ENCODE measurements around the gene ENOX1. TPM values are rescaled to one million over a fixed set of nuclear protein-coding genes. Genes with fewer than 3 reads are reported as not detected.

Gene ENOX1
- total and polyA plus RNA-seq, 9 of the 15 experiments (the other 6 are each of a cell fraction or from before 2014, with no cell fraction given), result not detected

GRCh38 chr13:43512221-43512620, 274.6 kb downstream of the ENOX1 start:
- WGBS (ENCODE audit: insufficient coverage, low coverage, missing lambda C conversion rate), result 0% methylated on average over 2 of the region's 2 CpGs
- H3K4me2 ChIP-seq (ENCODE audit: insufficient read depth, low read length), result no peak overlapping the region
- no peaks in the 10 kb centered on the region for H3K27me3 ChIP-seq (ENCODE audit: control insufficient read depth in 2 of 2, insufficient read depth in 2 of 2, low read length in 2 of 2)
- ATAC-seq (no peak), FAIRE-seq (no peak), DNase-seq (ENCODE audit: extremely low read depth in 1 of 4, low spot score in 3 of 4) (no peak)
- no peaks in the 10 kb centered on the region for H3K4me1 ChIP-seq (replicated peaks in 1 of 2; ENCODE audit: control insufficient read depth in 2 of 2, insufficient read depth in 2 of 2, low read length in 2 of 2)
- BruUV-seq (replicated peaks), result no TSS peak
- no peak overlapping the region for H2AFZ ChIP-seq (ENCODE audit: low read depth, low read length)
- no peaks in the 10 kb centered on the region for H3K9me1 ChIP-seq (ENCODE audit: control insufficient read depth, insufficient read depth, low read length)
- ChIA-PET CTCF (ENCODE audit: low intra/inter-chr PET ratio) (no interaction called here), POLR2A (no interaction called here)
- H3K27ac ChIP-seq (ENCODE audit: extremely low read depth, low read depth, low read length), result no peak overlapping the region
- in situ Hi-C loops (cut with MboI), result no loop called here
- TF ChIP-seq SRSF3 (IDR thresholded peaks at IDR 0.05; ENCODE audit: insufficient read depth, low read length), result no peak
- TF ChIP-seq ZNF639 (CRISPR knock-in tag; conservative IDR thresholded peaks at IDR 0.05 in 1 of 2, IDR thresholded peaks at IDR 0.05 in 1 of 2), result no peak
- TF ChIP-seq ZNF3 (CRISPR knock-in tag; IDR thresholded peaks at IDR 0.05), result no peak
- no peak for TF ChIP-seq ZBTB8A (IDR thresholded peaks at IDR 0.05; ENCODE audit: partially characterized antibody)
- TF ChIP-seq ZNF311 (CRISPR knock-in tag; IDR thresholded peaks at IDR 0.05), result no peak
- no peaks in the 10 kb centered on the region for H3K36me3 ChIP-seq (ENCODE audit: control insufficient read depth, insufficient read depth, low read length)
- no peaks in the 10 kb centered on the region for H3K9me3 ChIP-seq (replicated peaks; ENCODE audit: control insufficient read depth, insufficient read depth, low read depth, low read length)
- no peak overlapping the region for H3K9ac ChIP-seq (ENCODE audit: insufficient read depth in 1 of 2, low read depth in 2 of 2, low read length in 2 of 2)
- H3K79me2 ChIP-seq (ENCODE audit: control insufficient read depth, insufficient read depth, low read length), result no peaks in the 10 kb centered on the region
- intact Hi-C loops (cut with micrococcal nuclease), result no loop called here
- H4K20me1 ChIP-seq (replicated peaks; ENCODE audit: control insufficient read depth, insufficient read depth, low read length), result no peaks in the 10 kb centered on the region
- no peak overlapping the region for H3K4me3 ChIP-seq
